HCT116 (cell line): ENCODE data around the gene ZNF324B. TPM values are rescaled to one million over a fixed set of nuclear protein-coding genes. Genes with fewer than 3 reads are reported as not detected.
A peak's percentile ranks its signal among the peaks of the same experiment; 100 is the strongest.

Experiments
- ATAC-seq: fragments of 200-7000 bp; cut with Tn5 transposase; 2 replicates; pipeline ENCODE4 v1.9.1; 2020; ENCODE audit warnings: mild to moderate bottlenecking, moderate library complexity
- BruUV-seq: library from RNA; stranded (reverse); fragments of 400-500 nt; replicated peaks from 2 replicates; lab custom pipeline; 2021; lab: Mats Ljungman, UMichigan
- CTCF ChIA-PET: fragments of 300-600 bp; sonication (Branson Sonifier 250); formaldehyde crosslinking; loops from one replicate; lab custom pipeline; 2021; ENCODE audit warnings: antibody characterized with exemption; lab: Charles Lee
- POLR2A ChIA-PET: fragments of 300-600, 350-600 bp; sonication (Branson Sonifier 250); formaldehyde crosslinking; loops from one replicate; lab custom pipeline; 2021; ENCODE audit warnings: antibody characterized with exemption; lab: Charles Lee
- RAD21 ChIA-PET, 2 experiments: fragments of 300-600 bp; sonication (Branson Sonifier 250); formaldehyde crosslinking; loops; one replicate each; lab custom pipeline; 2023; ENCODE audit warnings: low total read pairs in 2 of 2; ENCODE audit not compliant: uncharacterized antibody in 2 of 2, unreplicated experiment in 2 of 2, low non-redundant PET in 1 of 2; lab: Charles Lee
- DNase-seq: peaks from one replicate; pipeline ENCODE4 v3.0.0-alpha.2; 2010; ENCODE audit warnings: low read depth, low spot score
- H2AFZ ChIP-seq: fragments of 200-600 bp; shearing (Covaris generic), sonication (generic); 2 replicates; pipeline ENCODE4 v1.6.1; 2017; ENCODE audit warnings: low read depth, mixed run types, mixed read lengths, antibody characterized with exemption, low read length; ENCODE audit not compliant: poor library complexity, severe bottlenecking
- H3K27ac ChIP-seq: 2 replicates; pipeline ENCODE4 v1.5.1; 2012; ENCODE audit warnings: low read depth, low read length
- H3K27me3 ChIP-seq: fragments of 200-600 bp; sonication (generic); 2 replicates; pipeline ENCODE4 v1.6.1; 2016; ENCODE audit warnings: mixed run types, low read length, mixed read lengths; ENCODE audit not compliant: insufficient read depth
- H3K36me3 ChIP-seq, 2 experiments: fragments of 200-500 bp in 1 of 2; fragments of 200-600 bp in 1 of 2; sonication (Bioruptor generic) in 1 of 2; sonication (generic) in 1 of 2; 2 replicates each; pipeline versions ENCODE4 v1.5.1 to v1.6.1; 2014 to 2016; ENCODE audit warnings: low read length in 2 of 2, inconsistent platforms in 1 of 2, mixed read lengths in 1 of 2, mixed run types in 1 of 2; ENCODE audit not compliant: insufficient read depth in 2 of 2, control insufficient read depth in 1 of 2
- H3K4me1 ChIP-seq, 2 experiments: fragments of 200-600 bp in 1 of 2; sonication (generic) in 1 of 2; 2 replicates each; pipeline versions ENCODE4 v1.5.1 to v1.6.1; 2012 to 2017; ENCODE audit warnings: low read length in 2 of 2, inconsistent platforms in 1 of 2, mild to moderate bottlenecking in 1 of 2, mixed read lengths in 1 of 2, mixed run types in 1 of 2, moderate library complexity in 1 of 2; ENCODE audit not compliant: insufficient read depth in 2 of 2, control insufficient read depth in 1 of 2
- H3K4me2 ChIP-seq: fragments of 200-600 bp; sonication (generic); 2 replicates; pipeline ENCODE4 v1.6.1; 2017; ENCODE audit warnings: mixed run types, low read length, mixed read lengths
- H3K4me3 ChIP-seq, 2 experiments: fragments of 200-600 bp in 1 of 2; sonication (generic) in 1 of 2; replicated peaks in 1 of 2; 2 replicates each; pipeline ENCODE4 v1.5.1; 2011 to 2016; ENCODE audit warnings: low read length in 2 of 2, control low read depth in 1 of 2, low read depth in 1 of 2, mild to moderate bottlenecking in 1 of 2, mixed read lengths in 1 of 2, mixed run types in 1 of 2
- H3K79me2 ChIP-seq: fragments of 200-600 bp; sonication (generic); 2 replicates; pipeline ENCODE4 v1.6.1; 2017; ENCODE audit warnings: mild to moderate bottlenecking, mixed run types, low read length, moderate library complexity, mixed read lengths; ENCODE audit not compliant: insufficient read depth
- H3K9ac ChIP-seq: fragments of 200-600 bp; sonication (generic); 2 replicates; pipeline ENCODE4 v1.6.1; 2016; ENCODE audit warnings: low read length, mixed read lengths
- H3K9me2 ChIP-seq: fragments of 200-600 bp; sonication (generic), shearing (Covaris generic); 2 replicates; pipeline ENCODE4 v1.6.1; 2017; ENCODE audit warnings: mixed run types, mild to moderate bottlenecking, moderate library complexity; ENCODE audit not compliant: insufficient read depth
- H3K9me3 ChIP-seq, 2 experiments: fragments of 200-500 bp in 1 of 2; fragments of 200-600 bp in 1 of 2; sonication (Bioruptor generic) in 1 of 2; sonication (generic) in 1 of 2; 2 replicates each; pipeline ENCODE4 v1.6.1; 2014 to 2017; ENCODE audit warnings: low read length in 2 of 2, mixed read lengths in 2 of 2, inconsistent platforms in 1 of 2, low read depth in 1 of 2, mild to moderate bottlenecking in 1 of 2, mixed run types in 1 of 2, moderate library complexity in 1 of 2; ENCODE audit not compliant: control insufficient read depth in 1 of 2, insufficient read depth in 1 of 2
- H4K20me1 ChIP-seq: fragments of 200-600 bp; sonication (generic), shearing (Covaris generic); 2 replicates; pipeline ENCODE4 v1.6.1; 2017; ENCODE audit warnings: mixed run types, mild to moderate bottlenecking, moderate library complexity; ENCODE audit not compliant: insufficient read depth
- CBX3 ChIP-seq: IDR thresholded peaks from 2 replicates; pipeline ENCODE4 v1.6.1; 2012; ENCODE audit warnings: low read depth
- CEBPB ChIP-seq: IDR thresholded peaks from 2 replicates; pipeline ENCODE4 v1.6.1; 2012; ENCODE audit warnings: low read depth
- CTCF ChIP-seq, 3 experiments: fragments of 200-600 bp in 1 of 3; sonication (generic) in 1 of 3; IDR thresholded peaks in 2 of 3; conservative IDR thresholded peaks in 1 of 3; 2 replicates each; pipeline ENCODE4 v1.5.1; 2012 to 2017; ENCODE audit warnings: low read depth in 2 of 3, low read length in 2 of 3, antibody characterized with exemption in 1 of 3, borderline replicate concordance in 1 of 3, control low read depth in 1 of 3, mild to moderate bottlenecking in 1 of 3, mixed read lengths in 1 of 3, mixed run types in 1 of 3, moderate library complexity in 1 of 3; ENCODE audit not compliant: insufficient read depth in 1 of 3
- EZH2 ChIP-seq: fragments of 200-600 bp; sonication (generic); IDR thresholded peaks from 2 replicates; pipeline ENCODE4 v1.6.1; 2017; ENCODE audit warnings: antibody characterized with exemption, mixed run types
- EZH2phosphoT487 ChIP-seq: fragments of 200-600 bp; IDR thresholded peaks from 2 replicates; pipeline ENCODE4 v1.6.1; 2018; ENCODE audit warnings: antibody characterized with exemption, borderline replicate concordance
- FOSL1 ChIP-seq: IDR thresholded peaks from 2 replicates; pipeline ENCODE4 v1.6.1; 2012; ENCODE audit warnings: low read depth
- JUND ChIP-seq: IDR thresholded peaks from 2 replicates; pipeline ENCODE4 v1.6.1; 2012
- MAX ChIP-seq: IDR thresholded peaks from 2 replicates; pipeline ENCODE4 v1.6.1; 2012
- RAD21 ChIP-seq: IDR thresholded peaks from 2 replicates; pipeline ENCODE4 v1.6.1; 2012; ENCODE audit warnings: low read depth, mild to moderate bottlenecking
- REST ChIP-seq: IDR thresholded peaks from 2 replicates; pipeline ENCODE4 v1.6.1; 2012; ENCODE audit warnings: low read depth
- SP1 ChIP-seq: IDR thresholded peaks from 2 replicates; pipeline ENCODE4 v1.6.1; 2012; ENCODE audit warnings: low read depth
- ZBTB33 ChIP-seq: IDR thresholded peaks from 2 replicates; pipeline ENCODE4 v1.6.1; 2011; ENCODE audit warnings: mild to moderate bottlenecking, low read length, moderate library complexity; ENCODE audit not compliant: insufficient replicate concordance; ENCODE audit errors: extremely low read depth
- ZFX ChIP-seq: fragments of 450-650 bp; IDR thresholded peaks from 2 replicates; pipeline ENCODE4 v1.6.1; 2017
- intact Hi-C: fragments of 100-400 bp; cut with micrococcal nuclease; formaldehyde crosslinking; loops from 2 replicates; pipeline ENCODE4 v1.10.0; 2022
- total RNA-seq: library from RNA; stranded (reverse); gene quantifications from one replicate; pipeline ENCODE4 v1.2.1, GENCODE V29; 2021; ENCODE audit not compliant: unreplicated experiment

Gene ZNF324B
- total RNA-seq, 1 experiment from 2014 or later: 9.4 TPM

- POLR2A ChIA-PET: no interaction called here
- Histone ChIP-seq H2AFZ (no peak overlapping the region), H4K20me1 (no peaks in the 10 kb centered on the region), H3K9ac (peak overlapping the region; percentile 74), H3K36me3 (peaks cover 6 to 7% of the 10 kb centered on the region in 2 experiments; a peak in 3 of 4 replicates), H3K79me2 (no peaks in the 10 kb centered on the region), H3K4me3 (peak overlapping the region; percentile 75 to 76), H3K9me3 (no peaks in the 10 kb centered on the region), H3K4me1 (peaks cover 13 to 25% of the 10 kb centered on the region in 2 experiments), H3K27ac (peak overlapping the region; percentile 69), H3K4me2 (peak overlapping the region; percentile 99), H3K27me3 (no peaks in the 10 kb centered on the region), H3K9me2 (no peaks in the 10 kb centered on the region)
- TF ChIP-seq SP1 (no peak), ZFX (no peak), RAD21 (no peak), CBX3 (no peak), CTCF (IDR thresholded peaks at IDR 0.05 in 2 of 3, conservative IDR thresholded peaks at IDR 0.05 in 1 of 3; ENCODE audit: borderline replicate concordance in 1 of 3, insufficient read depth in 1 of 3, low read depth in 2 of 3, low read length in 2 of 3) (no peak), FOSL1 (no peak), MAX (no peak), CEBPB (no peak), EZH2phosphoT487 (no peak), ZBTB33 (no peak), JUND (no peak), EZH2 (no peak), REST (no peak)
- ATAC-seq: no peak
- no peak for DNase-seq
- intact Hi-C loops: no loop called here
- BruUV-seq: no TSS peak
- CTCF ChIA-PET: no interaction called here
- RAD21 ChIA-PET: no interaction called here
These were observed 25.7 kb downstream of the ZNF324B start for GRCh38 chr19:58477130-58477529.
